ENCODE data around the gene PES1. TPM values are rescaled to one million over a fixed set of nuclear protein-coding genes. Genes with fewer than 3 reads are reported as not detected.
"Not testable (repeated sequence)": the region's sequence is repeated elsewhere in the genome, so short reads cannot be mapped to it uniquely, and the experiment has no call there.

The PES1 gene
- polyA plus RNA-seq, 3 donors = 66.2 to 70.3 (median 66.7) TPM

- DNase-seq (ENCODE audit: low read depth in 3 of 3, low spot score in 2 of 3) = no peak
These were observed 13.2 kb downstream of the PES1 start for GRCh38 chr22:30578481-30578880.

GRCh38 chr22:30575859-30576258, 15.9 kb downstream of the PES1 start:
- no peak for DNase-seq (ENCODE audit: low read depth in 3 of 3, low spot score in 2 of 3)

- no peak for DNase-seq (ENCODE audit: low read depth in 3 of 3, low spot score in 2 of 3)
These were observed 16.6 kb downstream of the PES1 start for GRCh38 chr22:30574997-30575671.

- no peak for DNase-seq (ENCODE audit: low read depth in 3 of 3, low spot score in 2 of 3)
These were observed 17.4 kb downstream of the PES1 start, which contains the start of gene GAL3ST1 for GRCh38 chr22:30574095-30574981. Gene GAL3ST1 (minus strand): TSS chr22:30574665. CDS start chr22:30557392, 17,273 bp downstream.

GRCh38 chr22:30573594-30574094, 18.1 kb downstream of the PES1 start:
- no peak for DNase-seq (ENCODE audit: low read depth in 3 of 3, low spot score in 2 of 3)

- no peak for DNase-seq (ENCODE audit: low read depth in 3 of 3, low spot score in 2 of 3)
These were observed 18.7 kb downstream of the PES1 start for GRCh38 chr22:30572840-30573593.

GRCh38 chr22:30572210-30572609, 19.5 kb downstream of the PES1 start:
- DNase-seq (ENCODE audit: low read depth in 3 of 3, low spot score in 2 of 3) = no peak

GRCh38 chr22:30569674-30570202, 22.0 kb downstream of the PES1 start:
- no peak for DNase-seq (ENCODE audit: low read depth in 3 of 3, low spot score in 2 of 3)

GRCh38 chr22:30568137-30568805, 23.4 kb downstream of the PES1 start:
- DNase-seq (ENCODE audit: low read depth in 3 of 3, low spot score in 2 of 3) = no peak

GRCh38 chr22:30567277-30567676, 24.4 kb downstream of the PES1 start:
- DNase-seq (ENCODE audit: low read depth in 3 of 3, low spot score in 2 of 3) = not testable (repeated sequence)

GRCh38 chr22:30566125-30566524, 25.6 kb downstream of the PES1 start:
- no peak for DNase-seq (ENCODE audit: low read depth in 3 of 3, low spot score in 2 of 3)

GRCh38 chr22:30565341-30565740, 26.4 kb downstream of the PES1 start:
- DNase-seq (ENCODE audit: low read depth in 3 of 3, low spot score in 2 of 3) = no peak

GRCh38 chr22:30564761-30565119, 27.0 kb downstream of the PES1 start:
- no peak for DNase-seq (ENCODE audit: low read depth in 3 of 3, low spot score in 2 of 3)

- DNase-seq (ENCODE audit: low read depth in 3 of 3, low spot score in 2 of 3) = no peak
These were observed 27.5 kb downstream of the PES1 start for GRCh38 chr22:30564045-30564760.

GRCh38 chr22:30562366-30562765, 29.3 kb downstream of the PES1 start:
- no peak for DNase-seq (ENCODE audit: low read depth in 3 of 3, low spot score in 2 of 3)

GRCh38 chr22:30561402-30562189, 30.1 kb downstream of the PES1 start:
- no peak for DNase-seq (ENCODE audit: low read depth in 3 of 3, low spot score in 2 of 3)

GRCh38 chr22:30560643-30561202, 31.0 kb downstream of the PES1 start:
- DNase-seq (ENCODE audit: low read depth in 3 of 3, low spot score in 2 of 3) = not testable (repeated sequence)

- no peak for DNase-seq (ENCODE audit: low read depth in 3 of 3, low spot score in 2 of 3)
These were observed 31.8 kb downstream of the PES1 start for GRCh38 chr22:30559889-30560288.
